Large intestine (tissue), 3 donors: Measurements from ENCODE around the gene KRT13. TPM values are rescaled to one million over a fixed set of nuclear protein-coding genes. Genes with fewer than 3 reads are reported as not detected.

Source experiments
- DNase-seq, 2 donors: peaks; one replicate each; pipeline versions ENCODE4 v3.0.0 to v3.0.0-alpha.2; 2013
- H3K27ac ChIP-seq: one replicate; pipeline ENCODE4 v1.5.1; 2013; ENCODE audit warnings: low read length
- H3K27me3 ChIP-seq: 2 replicates; pipeline ENCODE4 v1.6.1; 2013; ENCODE audit warnings: low read length; ENCODE audit not compliant: control insufficient read depth, insufficient read depth
- H3K36me3 ChIP-seq: 2 replicates; pipeline ENCODE4 v1.6.1; 2013; ENCODE audit warnings: low read length; ENCODE audit not compliant: control insufficient read depth, insufficient read depth
- H3K4me1 ChIP-seq: one replicate; pipeline ENCODE4 v1.6.1; 2013; ENCODE audit warnings: low read length; ENCODE audit not compliant: control insufficient read depth, insufficient read depth
- H3K4me3 ChIP-seq: one replicate; pipeline ENCODE4 v1.5.1; 2013; ENCODE audit warnings: low read length
- H3K9me3 ChIP-seq: one replicate; pipeline ENCODE4 v1.6.1; 2013; ENCODE audit warnings: mild to moderate bottlenecking, low read depth, low read length, moderate library complexity; ENCODE audit not compliant: control insufficient read depth
- WGBS: methylation state at CpG from one replicate; pipeline ENCODE4 v1.1.5; 2013; ENCODE audit warnings: low lambda C conversion rate; ENCODE audit not compliant: insufficient coverage; 5-methylcytosine and 5-hydroxymethylcytosine counted together
- polyA plus RNA-seq: library from polyadenylated mRNA; unstranded; fragments of 120-200 nt; gene quantifications from one replicate; pipeline ENCODE4 v1.2.1, GENCODE V29; 2013

KRT13 gene
- polyA plus RNA-seq, 1 donor, result 0.94 TPM

DNA sequence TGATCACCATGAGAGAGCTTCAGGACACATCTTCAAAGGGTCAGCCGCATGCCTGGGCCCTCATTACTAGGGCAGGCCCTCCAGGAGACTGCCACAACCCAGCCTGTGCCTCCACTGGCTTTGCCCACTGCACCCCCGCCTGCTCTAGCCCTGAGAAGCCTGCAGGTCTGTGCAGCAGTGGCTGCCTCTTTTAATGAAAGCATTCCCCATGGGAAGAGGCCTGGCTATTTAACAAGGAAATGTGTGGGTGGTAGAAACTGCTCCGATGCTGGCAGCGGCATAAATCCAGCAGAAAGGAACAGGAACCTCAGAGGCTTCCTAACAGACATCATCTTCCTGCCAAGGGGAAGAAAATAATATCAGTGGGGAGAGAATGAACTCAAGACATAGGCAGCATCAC, 37.9 kb downstream of the KRT13 start:
- no peak for DNase-seq
- H3K27ac ChIP-seq, result no peak overlapping the region
- no CpG with 5 or more reads among the region's 4 CpGs for WGBS
- H3K9me3 ChIP-seq, result no peaks in the 10 kb centered on the region
- H3K4me3 ChIP-seq, result no peak overlapping the region
- H3K4me1 ChIP-seq, result no peaks in the 10 kb centered on the region
- H3K36me3 ChIP-seq, result no peaks in the 10 kb centered on the region
- H3K27me3 ChIP-seq, result no peaks in the 10 kb centered on the region

DNA sequence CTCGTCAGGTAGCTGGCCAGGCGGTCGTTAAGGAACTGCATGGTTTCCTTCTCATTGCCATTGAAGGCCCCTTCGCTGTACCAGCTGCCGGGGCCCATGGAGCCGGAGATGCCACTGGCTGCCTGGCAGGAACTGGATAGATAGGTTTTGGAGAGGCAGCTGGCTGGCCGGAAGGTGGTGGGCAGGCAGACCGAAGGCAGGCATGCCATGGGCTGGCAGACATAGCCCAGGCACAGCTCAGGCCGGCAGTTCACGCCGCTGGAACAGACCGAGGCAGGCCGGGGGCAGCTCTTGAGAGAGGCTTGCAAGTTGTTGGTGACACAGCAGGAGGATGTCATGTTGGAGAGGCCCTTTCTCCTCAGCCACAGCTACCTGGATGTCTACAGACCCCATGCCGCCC, 38.4 kb downstream of the KRT13 start, which contains the start of gene KRT32:
Gene KRT32 (minus strand): TSS at position 399 of the 400 bp plus-strand sequence. CDS start 61 bp downstream, at position 338.
- no peaks in the 10 kb centered on the region for H3K27me3 ChIP-seq
- no peak within 1 kb of the TSS for H3K4me3 ChIP-seq
- no peak within 1 kb of the TSS for H3K27ac ChIP-seq
- no peaks in the 10 kb centered on the region for H3K36me3 ChIP-seq
- H3K4me1 ChIP-seq, result no peaks in the 10 kb centered on the region
- DNase-seq, result no peak
- no CpG with 5 or more reads among the region's 14 CpGs for WGBS
- H3K9me3 ChIP-seq, result no peaks in the 10 kb centered on the region

GRCh38 chr17:41464682-41465081, 40.7 kb downstream of the KRT13 start:
- H3K36me3 ChIP-seq, result no peaks in the 10 kb centered on the region
- no peak overlapping the region for H3K4me3 ChIP-seq
- peaks cover 2% of the 10 kb centered on the region for H3K27me3 ChIP-seq
- no peak overlapping the region for H3K27ac ChIP-seq
- no peaks in the 10 kb centered on the region for H3K9me3 ChIP-seq
- H3K4me1 ChIP-seq, result no peaks in the 10 kb centered on the region
- DNase-seq, result no peak
- no CpG with 5 or more reads among the region's 6 CpGs for WGBS

DNA sequence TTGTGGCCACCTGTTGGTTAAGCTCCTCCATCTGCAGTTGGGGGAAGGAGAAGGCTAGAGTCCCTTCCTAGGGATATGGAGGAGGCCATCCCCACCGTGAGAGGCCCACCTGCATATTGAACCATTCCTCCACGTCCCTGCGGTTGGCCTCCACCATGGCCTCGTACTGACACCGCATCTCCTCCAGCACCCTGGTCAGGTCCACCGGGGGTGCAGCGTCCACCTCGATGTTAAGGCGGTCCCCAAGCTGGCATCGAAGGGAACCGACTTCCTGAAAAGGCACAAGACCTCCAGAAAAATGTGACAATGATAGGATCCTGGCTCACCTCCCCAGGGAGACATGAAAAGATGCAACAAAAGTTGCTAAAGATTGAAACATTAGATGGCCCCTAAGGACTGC, 41.2 kb downstream of the KRT13 start:
- Histone ChIP-seq H3K36me3 (no peaks in the 10 kb centered on the region), H3K4me1 (no peaks in the 10 kb centered on the region), H3K9me3 (no peaks in the 10 kb centered on the region), H3K27me3 (peaks cover 2% of the 10 kb centered on the region), H3K27ac (no peak overlapping the region), H3K4me3 (no peak overlapping the region)
- no CpG with 5 or more reads among the region's 11 CpGs for WGBS
- no peak for DNase-seq

DNA sequence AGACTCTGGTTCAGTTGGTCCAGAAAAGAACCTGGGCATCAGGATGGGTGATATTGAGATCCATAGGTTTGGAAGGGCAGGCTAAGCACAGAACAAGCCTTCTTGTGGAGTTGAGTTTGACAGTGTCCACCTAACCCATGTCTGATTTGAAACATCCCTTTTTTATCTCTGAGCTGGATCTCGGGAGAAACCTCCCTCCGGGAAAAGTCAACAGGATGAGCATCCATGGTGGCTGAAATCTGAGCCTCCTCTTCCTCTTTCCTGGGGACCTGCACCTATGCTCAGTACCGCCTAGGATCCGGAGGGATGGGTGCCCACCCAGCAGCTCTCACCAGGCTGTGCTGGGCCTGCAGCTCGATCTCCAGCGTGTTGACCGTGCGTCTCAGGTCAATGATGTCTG, 41.7 kb downstream of the KRT13 start:
- WGBS, result no CpG with 5 or more reads among the region's 8 CpGs
- no peak overlapping the region for H3K4me3 ChIP-seq
- no peaks in the 10 kb centered on the region for H3K4me1 ChIP-seq
- no peaks in the 10 kb centered on the region for H3K9me3 ChIP-seq
- no peaks in the 10 kb centered on the region for H3K36me3 ChIP-seq
- H3K27ac ChIP-seq, result no peak overlapping the region
- H3K27me3 ChIP-seq, result peaks cover 2% of the 10 kb centered on the region
- no peak for DNase-seq

GRCh38 chr17:41462705-41463104, 42.7 kb downstream of the KRT13 start:
- no peak overlapping the region for H3K4me3 ChIP-seq
- no CpG with 5 or more reads among the region's 15 CpGs for WGBS
- no peaks in the 10 kb centered on the region for H3K36me3 ChIP-seq
- H3K27me3 ChIP-seq, result peaks cover 10% of the 10 kb centered on the region
- no peak for DNase-seq
- no peaks in the 10 kb centered on the region for H3K4me1 ChIP-seq
- no peak overlapping the region for H3K27ac ChIP-seq
- H3K9me3 ChIP-seq, result no peaks in the 10 kb centered on the region

DNA sequence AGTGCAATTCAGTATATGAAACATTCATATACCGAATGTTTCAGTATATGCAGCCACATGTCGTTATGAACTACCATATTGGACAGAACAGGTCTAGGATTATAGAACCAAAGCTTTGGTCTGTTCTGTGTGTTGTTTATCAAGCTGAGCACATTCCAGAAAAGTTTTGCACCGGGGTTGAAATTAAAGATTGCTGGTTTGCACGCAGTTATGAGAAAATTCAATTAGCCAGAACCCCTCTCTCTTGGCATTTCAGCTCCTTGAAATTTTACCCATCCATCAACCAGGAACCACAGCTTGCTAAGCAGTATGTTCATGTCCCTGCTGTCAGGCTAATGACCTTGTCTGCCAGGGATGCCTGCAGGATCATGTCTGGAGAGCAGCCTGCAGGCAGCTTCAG, 47.7 kb downstream of the KRT13 start:
- Histone ChIP-seq H3K4me3 (no peak overlapping the region), H3K9me3 (no peaks in the 10 kb centered on the region), H3K36me3 (no peaks in the 10 kb centered on the region), H3K27ac (no peak overlapping the region), H3K4me1 (no peaks in the 10 kb centered on the region), H3K27me3 (peaks cover 24% of the 10 kb centered on the region)
- no CpG with 5 or more reads among the region's 4 CpGs for WGBS
- no peak for DNase-seq

GRCh38 chr17:41456204-41456603, 49.2 kb downstream of the KRT13 start:
- no peak for DNase-seq
- H3K4me1 ChIP-seq, result no peaks in the 10 kb centered on the region
- no CpG with 5 or more reads among the region's 3 CpGs for WGBS
- H3K27me3 ChIP-seq, result peaks cover 26% of the 10 kb centered on the region
- no peaks in the 10 kb centered on the region for H3K36me3 ChIP-seq
- H3K9me3 ChIP-seq, result no peaks in the 10 kb centered on the region
- no peak overlapping the region for H3K27ac ChIP-seq
- H3K4me3 ChIP-seq, result no peak overlapping the region

GRCh38 chr17:41455236-41455635, 50.2 kb downstream of the KRT13 start:
- H3K4me3 ChIP-seq, result no peak overlapping the region
- H3K27ac ChIP-seq, result no peak overlapping the region
- no peaks in the 10 kb centered on the region for H3K9me3 ChIP-seq
- DNase-seq, result no peak
- H3K36me3 ChIP-seq, result no peaks in the 10 kb centered on the region
- no CpG with 5 or more reads among the region's 1 CpG for WGBS
- H3K4me1 ChIP-seq, result no peaks in the 10 kb centered on the region
- peaks cover 26% of the 10 kb centered on the region for H3K27me3 ChIP-seq

GRCh38 chr17:41453066-41453465, 52.3 kb downstream of the KRT13 start:
- 100% methylated on average over 1 of the region's 3 CpGs for WGBS
- Histone ChIP-seq H3K27me3 (peaks cover 21% of the 10 kb centered on the region), H3K27ac (no peak overlapping the region), H3K9me3 (no peaks in the 10 kb centered on the region), H3K4me1 (no peaks in the 10 kb centered on the region), H3K36me3 (no peaks in the 10 kb centered on the region), H3K4me3 (no peak overlapping the region)
- DNase-seq, result no peak

DNA sequence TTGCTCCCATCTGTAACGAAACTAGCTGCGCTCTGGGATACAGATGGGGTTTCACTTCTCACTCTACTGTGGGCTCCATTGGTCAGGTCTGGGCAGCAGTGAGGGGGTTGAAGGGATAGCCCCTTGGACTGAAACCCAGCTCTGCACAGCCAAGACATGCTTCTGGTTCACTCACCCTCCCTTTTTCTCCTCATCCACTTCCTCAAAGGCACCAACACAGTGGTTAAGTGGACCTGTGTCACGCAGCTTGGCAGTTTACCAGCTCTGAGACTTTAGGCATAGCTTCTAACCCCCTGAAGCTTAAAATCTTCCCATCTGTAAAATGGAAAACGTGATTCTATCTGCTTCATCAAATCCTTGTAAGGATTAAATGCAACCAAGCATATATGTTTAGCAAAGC, 53.1 kb downstream of the KRT13 start:
- WGBS, result 73% methylated on average over 3 of the region's 4 CpGs
- H3K4me3 ChIP-seq, result no peak overlapping the region
- no peak for DNase-seq
- peaks cover 21% of the 10 kb centered on the region for H3K27me3 ChIP-seq
- H3K9me3 ChIP-seq, result no peaks in the 10 kb centered on the region
- H3K27ac ChIP-seq, result no peak overlapping the region
- no peaks in the 10 kb centered on the region for H3K36me3 ChIP-seq
- no peaks in the 10 kb centered on the region for H3K4me1 ChIP-seq
